Gastroesophageal sphincter (tissue), 4 donors: Measurements from ENCODE around the gene UGT1A5. TPM values are rescaled to one million over a fixed set of nuclear protein-coding genes. Genes with fewer than 3 reads are reported as not detected.

Experiments
- ATAC-seq: fragments of 150-250 bp; one replicate; pipeline ENCODE4 v1.9.1; 2016; ENCODE audit warnings: mild to moderate bottlenecking, moderate library complexity
- H3K27ac ChIP-seq, 4 donors: fragments of 200-600 bp; sonication (generic) in 3 of 4; 1 replicate in 3 of 4; 2 replicates in 1 of 4; pipeline ENCODE4 v1.5.1; 2016 to 2019
- H3K27me3 ChIP-seq: fragments of 200-600 bp; sonication (generic); one replicate; pipeline ENCODE4 v1.5.1; 2019
- H3K36me3 ChIP-seq, 2 donors: fragments of 200-600 bp; sonication (generic); one replicate each; pipeline ENCODE4 v1.5.1; 2019; ENCODE audit warnings: control low read depth in 1 of 2
- H3K4me1 ChIP-seq, 3 donors: fragments of 200-600 bp; sonication (generic); 1 replicate in 2 of 3; 2 replicates in 1 of 3; pipeline ENCODE4 v1.5.1; 2016 to 2019; ENCODE audit warnings: control low read depth in 2 of 3
- H3K4me3 ChIP-seq, 2 donors: fragments of 200-600 bp; sonication (generic); one replicate each; pipeline ENCODE4 v1.5.1; 2019; ENCODE audit warnings: mild to moderate bottlenecking in 1 of 2, moderate library complexity in 1 of 2
- H3K9me3 ChIP-seq, 3 donors: fragments of 200-600 bp; sonication (generic); one replicate each; pipeline ENCODE4 v1.5.1; 2017 to 2019; ENCODE audit warnings: control low read depth in 2 of 3
- EP300 ChIP-seq: sonication (generic); formaldehyde crosslinking; IDR thresholded peaks from one replicate; pipeline ENCODE4 v1.6.1; 2017; ENCODE audit warnings: antibody characterized with exemption, mild to moderate bottlenecking
- POLR2A ChIP-seq, 2 donors: fragments of 450-650 bp; IDR thresholded peaks; one replicate each; pipeline ENCODE4 v1.6.1; 2017; ENCODE audit warnings: antibody characterized with exemption in 2 of 2, mild to moderate bottlenecking in 2 of 2, moderate library complexity in 1 of 2
- POLR2AphosphoS5 ChIP-seq: sonication (generic); formaldehyde crosslinking; IDR thresholded peaks from one replicate; pipeline ENCODE4 v1.6.1; 2017; ENCODE audit warnings: antibody characterized with exemption
- WGBS, 2 donors: methylation state at CpG; one replicate each; pipeline ENCODE4 v1.1.5; 2018; ENCODE audit warnings: low coverage in 1 of 2; 5-methylcytosine and 5-hydroxymethylcytosine counted together
- total RNA-seq, 4 donors: library from RNA; depleted of rRNA; stranded (reverse); fragments of >200 nt; gene quantifications; one replicate each; pipeline ENCODE4 v1.1.0, GENCODE V29; 2016
- TF ChIP-seq, protein P1 (sequence below), 4 experiments: fragments of 200-600 bp in 2 of 4; fragments of 450-650 bp in 2 of 4; sonication (generic) in 1 of 4; IDR thresholded peaks; one replicate each; pipeline ENCODE4 v1.5.1; 2017 to 2019; ENCODE audit warnings: antibody characterized with exemption in 4 of 4, mild to moderate bottlenecking in 2 of 4, moderate library complexity in 2 of 4

The UGT1A5 gene
- total RNA-seq, 4 donors from 2014 or later, result not detected

DNA sequence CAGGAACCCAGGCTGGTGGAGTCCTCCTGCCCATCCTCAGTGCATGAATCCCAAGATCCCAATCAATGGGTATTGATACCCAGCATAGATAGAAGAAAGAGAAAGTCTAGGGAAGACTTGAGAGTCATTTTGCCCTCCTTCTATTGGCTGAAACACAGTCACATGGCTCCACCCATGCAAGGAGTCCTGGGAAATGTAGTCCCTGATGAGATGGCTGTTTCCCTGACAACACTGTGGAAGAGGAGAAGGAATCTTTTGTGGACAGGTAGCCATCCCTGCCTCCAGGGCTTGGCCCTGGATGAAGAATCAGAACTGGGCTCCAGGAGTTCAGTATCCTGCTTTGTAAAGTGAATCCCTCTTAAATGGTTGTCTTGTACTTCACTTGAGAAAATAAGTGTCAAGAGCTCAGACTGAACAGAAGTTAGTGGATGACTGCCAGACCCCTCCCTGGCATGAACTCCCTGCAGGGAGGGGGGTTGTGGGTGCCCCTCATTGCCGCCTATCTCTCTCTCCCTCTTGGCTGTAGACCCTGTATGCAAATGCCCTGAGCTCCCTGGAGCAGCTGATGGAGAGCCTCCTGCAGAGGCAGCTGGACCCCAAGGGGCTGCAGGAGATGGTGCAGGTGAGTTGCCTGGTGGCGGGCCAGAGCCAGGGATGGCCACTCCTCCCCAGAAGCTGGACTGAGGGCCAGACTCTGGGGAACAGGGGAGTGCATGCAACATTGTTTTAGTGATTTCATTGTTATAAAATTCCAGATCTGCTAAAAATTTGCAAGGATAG is 101.5 kb downstream of the UGT1A5 start:
- TF ChIP-seq POLR2AphosphoS5, result no peak
- no peak for TF ChIP-seq EP300
- TF ChIP-seq POLR2A (IDR thresholded peaks at IDR 0.05), result no peak
- TF ChIP-seq, protein P1, sequence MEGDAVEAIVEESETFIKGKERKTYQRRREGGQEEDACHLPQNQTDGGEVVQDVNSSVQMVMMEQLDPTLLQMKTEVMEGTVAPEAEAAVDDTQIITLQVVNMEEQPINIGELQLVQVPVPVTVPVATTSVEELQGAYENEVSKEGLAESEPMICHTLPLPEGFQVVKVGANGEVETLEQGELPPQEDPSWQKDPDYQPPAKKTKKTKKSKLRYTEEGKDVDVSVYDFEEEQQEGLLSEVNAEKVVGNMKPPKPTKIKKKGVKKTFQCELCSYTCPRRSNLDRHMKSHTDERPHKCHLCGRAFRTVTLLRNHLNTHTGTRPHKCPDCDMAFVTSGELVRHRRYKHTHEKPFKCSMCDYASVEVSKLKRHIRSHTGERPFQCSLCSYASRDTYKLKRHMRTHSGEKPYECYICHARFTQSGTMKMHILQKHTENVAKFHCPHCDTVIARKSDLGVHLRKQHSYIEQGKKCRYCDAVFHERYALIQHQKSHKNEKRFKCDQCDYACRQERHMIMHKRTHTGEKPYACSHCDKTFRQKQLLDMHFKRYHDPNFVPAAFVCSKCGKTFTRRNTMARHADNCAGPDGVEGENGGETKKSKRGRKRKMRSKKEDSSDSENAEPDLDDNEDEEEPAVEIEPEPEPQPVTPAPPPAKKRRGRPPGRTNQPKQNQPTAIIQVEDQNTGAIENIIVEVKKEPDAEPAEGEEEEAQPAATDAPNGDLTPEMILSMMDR (IDR thresholded peaks at IDR 0.05), result no peak
- Histone ChIP-seq H3K9me3 (peaks cover 0 to 7% (median 0%) of the 10 kb centered on the region in 3 donors), H3K27me3 (peaks cover 16% of the 10 kb centered on the region), H3K4me3 (no peak overlapping the region), H3K27ac (no peak overlapping the region), H3K4me1 (no peaks in the 10 kb centered on the region), H3K36me3 (no peaks in the 10 kb centered on the region)
- 80% methylated on average over 1 of the region's 2 CpGs; no CpG with 5 or more reads in 1 of the 2 donors for WGBS, 2 donors
- no peak for ATAC-seq

DNA sequence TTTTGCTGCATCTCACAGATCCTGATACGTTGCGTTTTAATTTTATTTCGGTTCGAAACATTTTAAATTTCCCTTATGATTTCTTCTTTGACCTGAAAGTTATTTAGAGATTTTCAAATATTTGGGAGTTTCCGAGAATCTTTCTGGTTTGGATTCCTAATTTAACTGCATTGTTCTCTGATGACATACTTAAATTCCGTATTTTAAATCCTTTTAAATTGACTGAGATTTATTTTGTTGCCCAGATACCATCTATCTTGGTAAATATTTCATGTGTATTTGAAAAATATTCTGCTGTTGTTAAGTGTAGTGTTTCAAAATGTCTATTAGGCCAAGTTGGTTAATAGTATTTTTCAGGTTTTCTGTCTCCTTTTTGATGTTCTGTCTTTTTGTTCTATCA is 103.2 kb downstream of the UGT1A5 start:
- Histone ChIP-seq H3K27ac (no peak overlapping the region), H3K9me3 (peaks cover 0 to 7% (median 0%) of the 10 kb centered on the region in 3 donors), H3K4me3 (no peak overlapping the region), H3K36me3 (no peaks in the 10 kb centered on the region), H3K27me3 (peaks cover 9% of the 10 kb centered on the region), H3K4me1 (no peaks in the 10 kb centered on the region)
- ATAC-seq, result no peak
- 55 to 66% methylated on average over 6 of the region's 6 CpGs for WGBS, 2 donors
- TF ChIP-seq EP300 (no peak), POLR2AphosphoS5 (no peak), POLR2A (IDR thresholded peaks at IDR 0.05) (no peak)
- TF ChIP-seq, protein P1 (IDR thresholded peaks at IDR 0.05), result no peak

DNA sequence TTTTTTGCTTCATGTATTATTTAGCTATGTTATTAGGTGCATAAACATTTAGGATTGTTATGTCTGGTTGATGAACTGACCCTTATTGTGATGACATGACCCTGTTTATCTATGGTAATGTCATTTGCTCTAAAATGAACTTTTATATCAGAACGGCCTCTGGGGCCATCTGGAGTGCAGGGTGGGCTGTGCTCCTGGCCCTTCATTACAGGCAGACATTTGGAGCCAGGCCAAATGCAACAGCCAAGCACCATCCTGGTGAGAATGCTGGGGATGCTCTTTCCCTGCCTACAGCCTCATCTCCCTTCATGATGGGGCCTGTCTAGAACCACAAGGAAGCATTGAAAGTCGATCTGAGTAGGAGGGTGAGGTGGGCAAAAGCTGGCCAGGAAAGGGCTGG is 103.6 kb downstream of the UGT1A5 start:
- Histone ChIP-seq H3K36me3 (no peaks in the 10 kb centered on the region), H3K27me3 (peaks cover 9% of the 10 kb centered on the region), H3K4me3 (no peak overlapping the region), H3K9me3 (peaks cover 0 to 7% (median 0%) of the 10 kb centered on the region in 3 donors), H3K4me1 (no peaks in the 10 kb centered on the region), H3K27ac (no peak overlapping the region)
- 14 to 30% methylated on average over 1 to 2 of the region's 2 CpGs for WGBS, 2 donors
- ATAC-seq, result no peak
- TF ChIP-seq, protein P1 (IDR thresholded peaks at IDR 0.05), result no peak
- TF ChIP-seq POLR2A (IDR thresholded peaks at IDR 0.05), result no peak
- TF ChIP-seq EP300, result no peak
- TF ChIP-seq POLR2AphosphoS5, result no peak

- Histone ChIP-seq H3K27me3 (peaks cover 9% of the 10 kb centered on the region), H3K4me1 (no peaks in the 10 kb centered on the region), H3K9me3 (peaks cover 0 to 7% (median 0%) of the 10 kb centered on the region in 3 donors), H3K4me3 (no peak overlapping the region), H3K27ac (no peak overlapping the region), H3K36me3 (no peaks in the 10 kb centered on the region)
- ATAC-seq, result no peak
- WGBS, 2 donors, result 73 to 83% methylated on average over 3 to 4 of the region's 4 CpGs
- no peak for TF ChIP-seq EP300
- TF ChIP-seq, protein P1 (IDR thresholded peaks at IDR 0.05), result no peak
- TF ChIP-seq POLR2A (IDR thresholded peaks at IDR 0.05), result no peak
Observed at GRCh38 chr2:233816771-233817170, 104.1 kb downstream of the UGT1A5 start.

DNA sequence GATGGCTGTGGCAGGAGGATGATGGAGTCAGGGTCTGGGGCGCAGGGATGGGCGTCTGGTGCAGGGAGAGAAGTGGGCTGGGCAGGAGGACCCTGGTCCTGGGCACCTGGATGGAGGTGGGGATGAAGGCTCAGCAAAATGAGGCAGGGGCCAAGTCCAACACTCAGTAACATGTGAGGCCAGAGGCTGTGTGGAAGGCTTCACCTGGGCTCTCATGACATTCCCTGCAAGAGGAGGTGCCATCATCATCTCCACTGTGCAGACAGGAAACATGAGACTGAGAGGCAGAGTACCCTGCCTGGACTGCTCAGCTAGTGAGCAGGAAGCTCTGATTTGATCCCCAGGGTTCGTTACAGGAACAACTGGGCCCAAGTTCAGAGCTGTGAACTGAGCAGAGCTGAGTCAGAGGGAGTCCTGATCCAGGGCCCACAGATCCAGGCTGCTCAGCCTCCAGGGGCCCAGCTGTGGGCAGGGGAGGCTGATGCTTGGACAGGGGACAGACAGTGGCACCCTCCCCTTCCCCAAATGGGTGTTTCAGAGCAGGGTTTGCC is 104.7 kb downstream of the UGT1A5 start:
- Histone ChIP-seq H3K4me1 (no peaks in the 10 kb centered on the region), H3K4me3 (no peak overlapping the region), H3K27me3 (peaks cover 9% of the 10 kb centered on the region), H3K36me3 (no peaks in the 10 kb centered on the region), H3K27ac (no peak overlapping the region), H3K9me3 (peaks cover 0 to 7% (median 0%) of the 10 kb centered on the region in 3 donors)
- ATAC-seq, result peak; percentile 13
- WGBS, 2 donors, result 20% methylated on average over 1 of the region's 3 CpGs; no CpG with 5 or more reads in 1 of the 2 donors
- TF ChIP-seq POLR2A (IDR thresholded peaks at IDR 0.05), result no peak
